ENCODE measurements around the gene ECI2.

DNA sequence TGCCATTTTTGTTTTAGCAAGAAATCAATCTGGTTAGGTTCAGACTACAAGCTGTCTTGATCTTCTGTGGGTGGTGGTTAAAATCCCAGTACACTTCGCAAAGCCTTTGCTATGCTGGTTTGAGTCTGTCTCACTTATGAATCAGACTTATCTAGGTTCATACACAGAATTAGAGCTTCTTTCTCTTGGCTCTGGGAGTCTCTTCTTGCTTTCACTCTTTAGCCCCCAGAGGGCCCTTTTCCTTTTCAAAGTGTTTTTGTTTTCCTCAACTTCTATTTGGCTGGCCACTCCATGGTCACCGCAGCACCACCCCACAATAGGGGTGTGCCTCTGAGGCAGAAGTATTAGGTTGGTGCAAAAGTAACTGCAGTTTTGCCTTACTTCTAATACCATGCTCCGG lies 21.3 kb downstream of the ECI2 start:
- TF ChIP-seq, protein P1, sequence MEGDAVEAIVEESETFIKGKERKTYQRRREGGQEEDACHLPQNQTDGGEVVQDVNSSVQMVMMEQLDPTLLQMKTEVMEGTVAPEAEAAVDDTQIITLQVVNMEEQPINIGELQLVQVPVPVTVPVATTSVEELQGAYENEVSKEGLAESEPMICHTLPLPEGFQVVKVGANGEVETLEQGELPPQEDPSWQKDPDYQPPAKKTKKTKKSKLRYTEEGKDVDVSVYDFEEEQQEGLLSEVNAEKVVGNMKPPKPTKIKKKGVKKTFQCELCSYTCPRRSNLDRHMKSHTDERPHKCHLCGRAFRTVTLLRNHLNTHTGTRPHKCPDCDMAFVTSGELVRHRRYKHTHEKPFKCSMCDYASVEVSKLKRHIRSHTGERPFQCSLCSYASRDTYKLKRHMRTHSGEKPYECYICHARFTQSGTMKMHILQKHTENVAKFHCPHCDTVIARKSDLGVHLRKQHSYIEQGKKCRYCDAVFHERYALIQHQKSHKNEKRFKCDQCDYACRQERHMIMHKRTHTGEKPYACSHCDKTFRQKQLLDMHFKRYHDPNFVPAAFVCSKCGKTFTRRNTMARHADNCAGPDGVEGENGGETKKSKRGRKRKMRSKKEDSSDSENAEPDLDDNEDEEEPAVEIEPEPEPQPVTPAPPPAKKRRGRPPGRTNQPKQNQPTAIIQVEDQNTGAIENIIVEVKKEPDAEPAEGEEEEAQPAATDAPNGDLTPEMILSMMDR (IDR thresholded peaks at IDR 0.05), result no peak
- no peak for TF ChIP-seq POLR2A (IDR thresholded peaks at IDR 0.05)
